ENCODE data around the gene ENTPD6.

ENTPD6 gene

DNA sequence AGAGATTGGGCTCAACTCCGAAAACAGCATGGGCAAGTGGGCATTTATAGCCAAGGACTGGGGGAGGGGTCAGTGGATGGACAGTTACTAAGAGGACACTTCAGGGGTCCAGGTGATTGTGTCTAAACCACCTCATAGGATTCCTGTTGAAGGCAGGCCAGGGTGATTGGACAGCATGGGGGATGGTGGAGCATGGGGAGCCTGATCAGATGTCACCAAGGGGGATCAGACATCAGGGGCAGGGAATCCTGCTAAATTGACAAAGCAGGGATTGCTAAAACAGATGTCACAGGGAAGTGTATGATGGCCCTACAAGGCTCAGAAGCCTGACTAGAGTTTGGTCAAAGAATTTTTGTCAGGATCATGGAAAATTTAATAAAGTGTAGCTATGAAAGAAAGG, 49.9 kb downstream of the ENTPD6 start:
- no peak for DNase-seq

DNA sequence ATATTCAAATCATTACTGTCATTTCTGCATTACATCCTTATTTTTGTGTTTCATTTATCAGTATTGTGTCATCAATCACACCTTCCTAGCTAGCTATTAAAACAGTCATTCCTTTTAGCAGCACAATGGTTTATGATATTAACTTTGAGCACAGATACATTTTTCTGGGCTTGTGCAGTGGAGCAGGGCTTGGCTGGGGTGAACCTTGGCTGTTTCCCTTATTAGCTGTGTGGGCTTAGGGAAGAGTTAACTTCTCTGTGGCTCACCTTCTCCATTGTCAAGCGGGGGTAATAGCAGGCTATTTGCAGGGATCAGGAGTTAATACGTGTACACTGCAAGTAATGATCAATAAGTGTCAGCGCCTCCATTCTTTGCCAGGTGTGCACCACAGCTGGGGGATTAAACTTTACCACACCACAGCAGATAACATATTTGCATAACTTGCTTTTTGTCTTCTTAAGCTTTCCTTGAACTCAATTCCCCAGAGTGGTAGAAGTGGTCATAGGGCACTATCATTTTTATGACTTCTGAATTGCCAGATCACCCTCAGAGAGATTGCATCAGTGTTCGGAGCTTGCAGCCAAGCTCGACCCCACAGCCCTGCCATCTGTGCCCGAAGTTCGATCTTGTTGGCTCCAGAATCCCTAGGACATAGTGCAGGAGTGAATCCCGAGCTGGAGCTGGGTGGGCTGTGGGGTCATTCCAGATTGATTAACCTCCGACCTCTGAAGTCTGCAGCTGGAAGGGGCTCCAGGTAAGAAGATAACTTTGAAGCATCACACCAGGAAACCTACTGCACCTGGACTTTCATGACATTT, 50.9 kb downstream of the ENTPD6 start:
- no peak for DNase-seq

DNA sequence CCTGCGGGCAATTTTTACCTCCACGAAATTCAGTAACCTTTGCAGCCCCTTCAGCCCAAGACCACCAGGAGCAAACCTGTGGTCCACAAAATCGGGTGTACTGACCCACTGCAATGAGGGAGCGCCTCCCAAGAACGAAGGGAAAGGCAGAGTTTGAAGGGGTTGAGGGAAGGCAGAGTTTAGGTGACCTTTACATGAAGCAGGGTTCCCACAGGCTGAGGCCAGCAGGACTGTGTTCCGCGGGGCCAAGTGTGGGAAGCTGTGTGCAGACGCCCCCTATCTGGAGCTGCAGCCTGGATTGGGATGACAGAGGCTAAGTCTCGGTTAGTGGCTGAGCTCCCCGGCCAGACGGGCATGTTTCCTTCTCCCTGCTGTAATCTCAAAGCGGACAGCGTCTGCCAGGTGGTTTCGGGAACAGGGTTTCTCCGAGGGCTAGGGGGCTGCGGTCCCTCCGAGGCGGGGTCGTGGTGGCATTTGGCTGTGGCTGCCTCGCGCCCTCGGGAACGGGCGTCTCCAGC, 51.5 kb downstream of the ENTPD6 start:
- peak; percentile 16 to 28 for DNase-seq

DNA sequence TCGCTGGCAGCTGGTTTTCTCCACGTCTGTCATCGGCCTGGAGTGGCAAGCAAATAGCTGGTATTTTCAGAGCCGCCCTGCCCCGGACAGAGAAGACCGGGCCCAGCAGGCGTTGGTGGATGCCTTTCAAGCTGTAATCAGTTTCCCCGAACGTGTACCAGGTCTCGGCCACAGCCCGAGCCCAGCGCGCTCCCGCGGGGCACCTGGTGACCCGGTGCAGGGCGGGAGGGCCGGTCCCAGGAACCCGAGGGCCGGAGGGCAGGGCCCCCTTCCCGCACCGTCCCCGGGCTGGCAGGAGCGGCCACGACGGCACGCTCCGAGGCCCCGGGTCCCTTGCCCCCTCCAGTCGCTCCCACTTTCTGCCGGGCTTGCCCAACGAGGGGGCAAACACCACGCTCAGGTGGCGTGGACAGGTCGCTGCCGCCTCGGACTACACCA, 52.0 kb downstream of the ENTPD6 start:
- DNase-seq, result no peak

DNA sequence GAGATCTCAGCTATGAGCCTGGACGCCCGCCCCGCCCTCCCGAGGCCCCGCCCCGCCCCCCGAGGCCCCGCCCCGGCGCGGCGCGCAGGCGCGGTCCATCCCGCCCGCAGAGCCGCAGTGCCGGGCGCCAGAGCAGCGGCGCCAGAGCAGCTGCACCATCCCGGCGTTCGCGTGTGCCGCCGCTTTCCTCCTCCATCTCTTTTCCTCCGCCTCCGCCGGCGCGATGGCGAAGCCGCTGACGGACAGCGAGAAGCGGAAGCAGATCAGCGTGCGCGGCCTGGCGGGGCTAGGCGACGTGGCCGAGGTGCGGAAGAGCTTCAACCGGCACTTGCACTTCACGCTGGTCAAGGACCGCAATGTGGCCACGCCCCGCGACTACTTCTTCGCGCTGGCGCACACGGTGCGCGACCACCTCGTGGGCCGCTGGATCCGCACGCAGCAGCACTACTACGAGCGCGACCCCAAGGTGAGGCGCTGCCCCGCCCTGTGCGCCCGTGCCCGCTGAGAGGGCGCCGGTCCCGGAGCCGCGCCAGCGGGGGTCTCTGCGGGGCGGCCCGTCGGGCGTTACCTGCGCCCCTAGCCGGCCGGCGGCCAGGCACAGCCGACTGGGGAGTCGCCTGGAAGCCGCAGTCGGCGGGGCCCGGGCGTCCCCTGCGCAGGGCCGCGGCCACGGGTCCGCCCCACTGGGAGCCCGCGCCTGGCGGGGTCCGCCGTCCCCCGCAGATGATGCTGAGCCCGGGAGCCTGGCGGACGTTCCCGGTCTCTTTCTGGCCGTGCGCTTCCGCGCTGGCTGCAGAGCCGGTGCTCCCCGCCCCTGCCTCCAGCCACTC, 52.7 kb downstream of the ENTPD6 start, which contains the start of gene PYGB:
TSS of gene PYGB (plus strand) at position 130 of the 830 bp plus-strand sequence. CDS start at position 224, 94 bp downstream.
- peak; percentile 56 to 75 for DNase-seq

DNA sequence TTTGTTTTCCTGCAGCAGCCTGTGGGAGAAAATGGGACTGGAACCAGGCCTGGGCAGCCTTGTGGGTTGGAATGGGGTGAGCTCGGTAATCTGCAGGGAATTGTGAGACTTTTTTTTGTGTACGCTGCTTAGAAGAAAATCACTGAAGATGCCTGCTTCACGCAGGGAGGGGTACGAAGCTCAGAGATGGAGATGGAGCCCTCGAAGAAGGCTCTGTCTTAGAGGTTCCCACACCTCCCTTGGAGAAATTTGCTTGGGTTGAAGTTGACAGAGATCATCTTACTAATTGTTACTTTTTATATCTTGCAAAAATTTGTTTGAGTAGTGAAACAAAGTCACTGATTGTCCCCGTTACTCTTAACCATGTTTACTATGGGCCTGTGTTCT, 53.3 kb downstream of the ENTPD6 start:
- DNase-seq, result no peak

DNA sequence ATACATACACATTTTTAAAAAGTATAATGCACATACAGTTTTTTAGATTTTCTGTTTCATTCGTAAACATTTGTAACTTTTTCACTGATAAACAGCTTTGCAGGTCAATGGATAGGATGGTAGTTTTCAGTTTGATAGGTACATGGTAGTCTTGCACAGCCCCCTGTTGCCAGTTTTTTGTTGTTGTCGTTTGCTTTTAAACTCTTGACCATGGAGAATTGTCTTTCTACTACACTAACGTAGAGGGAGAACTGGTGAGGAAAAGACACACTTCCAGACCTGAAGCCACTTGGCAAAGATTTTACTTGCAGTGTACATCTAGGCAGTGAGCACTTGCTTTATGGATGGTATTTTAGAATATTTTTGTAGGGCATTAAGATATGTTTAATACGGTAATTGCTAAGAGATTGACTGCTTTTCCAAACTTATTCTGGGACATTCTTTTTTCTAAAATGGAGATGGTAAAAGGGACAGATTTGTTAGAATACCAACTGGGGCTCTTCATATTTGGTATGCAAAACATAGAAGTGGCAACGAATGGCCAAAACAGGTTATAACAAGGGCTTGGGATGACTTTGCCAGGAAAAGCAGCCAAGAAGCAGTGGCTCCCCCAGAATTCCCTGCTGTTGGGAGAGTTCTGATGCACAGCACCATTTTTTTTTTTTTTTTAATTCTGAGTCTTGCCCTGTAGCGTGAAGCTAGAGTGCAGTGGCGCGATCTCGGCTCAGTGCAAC, 53.9 kb downstream of the ENTPD6 start:
- DNase-seq, result no peak

DNA sequence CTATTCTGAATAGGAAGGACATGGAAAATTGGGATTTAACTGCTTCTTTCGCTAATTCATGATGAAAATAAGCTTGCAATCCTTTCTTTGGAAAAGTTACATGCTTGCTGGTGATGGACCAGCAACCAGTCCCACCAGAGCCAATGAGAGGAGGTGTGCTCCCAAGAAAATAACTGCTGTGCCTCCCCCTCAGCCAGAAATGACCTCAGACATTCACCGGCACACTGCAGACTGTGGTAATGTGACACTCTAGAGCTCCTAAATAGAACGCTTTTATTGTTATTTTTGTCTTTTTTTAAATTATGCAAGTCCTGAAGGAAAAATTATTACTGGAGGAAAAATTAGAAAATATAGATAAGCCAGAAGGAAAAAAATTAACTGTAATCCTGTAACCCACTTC, 55.0 kb downstream of the ENTPD6 start:
- no peak for DNase-seq

DNA sequence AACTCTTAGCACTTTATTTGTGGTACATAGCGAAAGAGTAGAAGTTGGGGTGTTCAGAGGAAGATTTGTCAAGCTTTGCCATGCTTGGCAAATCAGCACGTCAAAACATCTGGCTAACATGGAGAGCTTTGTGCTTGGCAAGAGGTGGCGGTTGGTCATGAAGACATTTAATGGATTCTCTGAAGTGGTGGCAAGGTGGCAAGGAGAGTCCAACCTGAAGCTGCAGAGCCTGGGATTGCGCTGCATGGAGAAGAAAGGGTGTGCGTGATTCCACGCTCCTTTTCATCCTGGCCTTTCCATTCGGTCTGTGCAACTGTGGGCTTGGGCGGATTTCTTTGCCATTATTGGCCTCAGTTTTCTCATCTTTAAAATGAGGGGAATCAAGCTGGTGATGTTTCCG, 55.5 kb downstream of the ENTPD6 start:
- DNase-seq, result no peak

DNA sequence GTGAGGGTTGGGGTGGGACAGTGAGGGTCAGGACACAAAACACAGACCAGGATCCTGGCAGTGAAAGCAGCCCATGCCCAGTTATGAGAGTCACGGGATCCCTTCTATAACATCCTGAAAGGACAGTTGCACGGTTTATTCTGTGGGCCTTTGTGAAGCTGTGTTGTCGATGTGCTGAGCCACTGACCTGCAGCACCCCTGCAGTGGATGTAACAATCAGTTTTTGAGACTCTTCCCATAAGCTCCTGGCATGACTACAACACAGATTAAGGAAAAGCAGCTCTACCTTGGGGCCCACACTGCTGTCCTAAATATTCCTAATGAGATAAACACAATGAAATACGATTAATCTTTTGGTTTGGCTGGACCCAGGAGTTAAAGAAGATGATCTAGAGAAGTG, 56.0 kb downstream of the ENTPD6 start:
- DNase-seq, result no peak

DNA sequence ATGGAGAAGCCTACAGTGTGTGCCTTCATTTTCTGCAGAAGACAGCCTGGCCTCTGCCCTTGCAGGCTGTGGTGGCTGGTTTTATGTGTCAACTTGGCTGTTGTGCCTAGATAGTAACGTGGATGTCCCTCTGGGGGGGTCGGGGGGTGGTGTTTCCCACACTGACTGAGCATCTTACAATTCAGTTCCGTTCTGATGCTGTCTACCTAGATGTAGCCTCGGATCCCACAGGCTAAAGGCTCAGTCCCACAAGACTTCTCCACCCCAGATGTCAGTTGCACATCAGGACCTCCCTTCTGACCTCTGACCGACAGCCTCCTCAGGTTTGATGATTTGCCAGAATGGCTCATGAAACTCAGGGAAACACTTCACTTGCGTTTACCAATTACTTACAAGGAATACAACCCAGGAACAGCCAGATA, 56.7 kb downstream of the ENTPD6 start:
- no peak for DNase-seq

DNA sequence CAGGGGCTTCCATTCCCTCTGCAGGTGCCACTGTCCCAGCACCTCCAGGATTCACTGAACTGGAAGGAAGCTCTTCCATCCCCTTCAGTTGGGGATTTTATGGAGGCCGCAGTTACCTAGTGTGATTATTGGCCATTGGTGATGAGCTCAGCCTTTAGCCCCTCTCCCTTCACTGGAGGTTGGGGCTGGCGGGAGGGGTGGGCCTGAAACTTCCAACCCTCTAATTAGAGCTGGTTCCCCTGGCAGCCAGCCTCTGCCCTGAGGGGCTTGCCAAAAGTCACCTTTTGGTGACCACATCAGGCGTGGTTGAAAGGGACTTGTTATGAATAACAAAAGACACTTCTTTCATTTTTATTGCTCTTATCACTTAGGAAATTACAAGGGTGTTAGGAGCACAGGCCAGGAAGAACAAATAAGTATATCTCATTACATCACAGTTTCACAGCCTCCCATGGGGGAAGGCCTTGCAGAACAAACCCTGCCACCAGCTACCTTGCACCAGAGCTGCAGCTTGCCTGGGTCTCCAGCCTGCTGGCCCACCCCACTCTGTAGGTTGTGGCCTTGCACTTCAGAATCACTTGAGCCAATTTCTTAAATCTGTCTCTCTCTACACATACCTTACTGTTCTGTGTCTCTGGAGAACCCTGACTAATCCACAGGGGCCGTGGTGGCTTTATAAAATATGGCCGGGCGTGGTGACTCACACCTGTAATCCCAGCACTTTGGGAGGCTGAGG, 57.3 kb downstream of the ENTPD6 start:
- no peak for DNase-seq

DNA sequence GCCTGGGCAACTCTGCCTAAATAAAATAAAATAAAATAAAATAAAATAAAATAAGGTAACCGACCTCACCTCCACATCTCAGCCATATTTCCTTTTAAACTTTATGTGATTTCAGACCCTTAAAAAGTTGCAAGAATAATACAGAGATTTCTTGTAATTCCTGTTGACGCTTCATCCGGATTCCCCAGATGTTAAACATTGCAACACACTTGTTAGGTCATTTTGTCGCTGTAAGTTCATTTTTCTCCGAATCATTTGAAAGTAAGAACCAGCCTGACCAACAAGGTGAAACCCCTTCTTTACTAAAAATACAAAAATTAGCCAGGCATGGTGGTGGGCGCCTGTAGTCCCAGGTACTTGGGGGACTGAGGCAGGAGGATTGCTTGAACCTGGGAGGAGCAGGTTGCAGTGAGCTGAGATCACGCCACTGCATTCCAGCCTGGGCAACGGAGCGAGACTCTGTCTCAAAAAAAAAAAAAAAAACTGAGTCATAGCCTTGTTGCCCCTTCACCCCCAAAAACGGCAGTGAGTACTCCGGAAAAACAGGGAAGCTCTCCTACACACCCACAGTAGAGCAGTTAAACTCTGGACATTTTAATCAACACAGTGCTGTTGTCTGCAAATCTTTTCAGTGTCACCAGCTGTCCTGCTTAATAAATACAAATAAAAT, 58.2 kb downstream of the ENTPD6 start:
- DNase-seq, result no peak

DNA sequence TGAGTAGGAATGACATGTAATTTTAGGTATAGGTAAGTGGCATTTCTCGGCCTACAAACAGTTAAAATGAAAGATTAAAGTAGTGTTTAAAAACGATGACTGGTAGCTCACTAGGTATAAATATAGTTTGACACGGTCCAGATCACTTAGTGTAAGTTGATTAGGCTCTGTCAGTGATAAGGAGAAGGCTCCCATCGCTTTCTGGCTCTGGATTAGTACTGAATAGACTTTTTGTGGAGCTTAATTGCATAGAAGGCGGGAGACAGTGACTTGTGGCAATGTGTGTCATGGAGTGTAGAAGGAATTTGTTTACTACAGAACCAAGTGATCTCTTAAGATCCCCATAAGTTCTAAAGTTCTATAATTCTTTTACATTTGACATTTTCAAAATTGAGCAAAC, 59.1 kb downstream of the ENTPD6 start:
- DNase-seq, result no peak

DNA sequence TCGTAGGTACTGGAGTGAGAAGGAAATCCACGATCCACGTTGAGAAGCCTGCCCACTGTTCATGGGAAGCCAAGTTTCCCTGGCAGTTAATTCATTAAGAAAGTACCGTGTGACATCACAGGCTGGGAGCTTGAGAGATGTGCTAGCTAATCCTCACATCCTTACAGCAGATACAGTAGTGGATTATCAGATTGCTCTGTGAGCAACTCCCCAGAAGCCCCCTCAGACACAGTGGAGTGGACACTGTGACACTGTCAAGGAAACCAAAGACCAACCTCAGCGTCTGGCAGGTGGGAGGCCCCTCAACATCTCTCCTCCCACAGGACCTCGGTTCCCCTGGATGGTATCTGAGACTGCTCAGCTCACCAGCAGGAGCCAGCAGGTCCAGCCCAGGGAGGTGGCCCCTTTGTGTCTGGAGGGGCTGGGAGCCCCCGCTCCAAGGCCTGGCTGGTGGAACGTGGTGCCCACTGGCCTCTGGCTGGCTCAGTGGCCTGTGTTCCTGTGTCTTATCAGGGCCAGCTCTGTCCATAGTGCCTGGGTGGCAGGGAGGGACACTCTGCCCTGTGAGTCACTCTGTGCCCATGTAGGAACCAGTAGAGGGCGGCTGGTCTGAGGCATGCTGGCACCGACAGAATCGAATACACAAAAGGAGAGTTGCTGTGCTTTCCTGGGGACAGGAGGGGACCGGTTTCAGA, 59.6 kb downstream of the ENTPD6 start:
- no peak for DNase-seq

DNA sequence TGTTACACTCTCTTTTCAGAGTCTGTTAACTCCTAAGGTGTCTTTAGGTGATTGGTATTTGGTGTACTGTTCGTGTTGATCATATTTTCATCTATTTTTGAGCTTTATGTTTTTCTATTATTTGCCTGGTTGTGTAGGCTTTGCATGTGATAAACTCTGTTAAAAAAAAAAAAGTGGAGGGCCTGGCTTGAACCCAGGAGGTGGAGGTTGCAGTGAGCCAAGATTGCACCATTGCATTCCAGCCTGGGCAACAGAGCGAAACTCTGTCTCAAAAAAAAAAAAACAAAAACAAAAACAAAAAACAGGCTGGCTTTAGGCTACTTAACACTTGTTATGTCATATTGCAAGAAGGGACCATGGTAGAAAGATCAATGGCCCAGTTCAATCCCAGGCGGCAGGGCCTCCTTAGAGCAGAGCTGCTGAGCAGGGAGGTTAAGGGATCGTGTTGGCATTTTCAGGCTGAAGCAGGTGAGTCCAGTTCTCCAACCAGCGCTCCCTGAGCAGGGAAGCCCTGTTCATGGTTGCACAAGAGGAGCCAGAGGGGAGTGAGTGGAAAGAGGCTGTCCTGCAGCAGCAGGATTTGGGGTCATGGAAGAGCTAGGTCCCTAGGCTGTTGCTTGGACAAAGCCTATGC, 60.8 kb downstream of the ENTPD6 start:
- no peak for DNase-seq

DNA sequence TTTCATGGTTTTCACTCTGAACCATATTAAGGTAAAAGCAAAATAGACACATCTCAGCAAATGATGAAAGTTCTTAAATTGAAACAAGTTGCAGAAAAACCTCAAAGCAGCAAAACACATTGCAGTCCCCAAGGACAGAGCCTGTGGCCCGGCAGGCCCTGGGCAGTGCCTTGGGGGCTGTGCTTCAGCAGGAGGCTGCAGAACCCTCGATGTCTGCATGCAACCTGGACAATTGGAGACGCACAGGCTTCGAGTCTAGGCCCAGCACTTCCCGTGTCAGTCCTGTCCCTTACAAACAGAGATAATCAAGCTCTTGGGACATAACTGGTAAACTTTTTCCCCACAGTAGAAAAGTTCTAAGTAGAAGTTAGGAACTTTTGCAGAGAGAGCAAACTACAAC, 61.6 kb downstream of the ENTPD6 start:
- DNase-seq, result no peak

DNA sequence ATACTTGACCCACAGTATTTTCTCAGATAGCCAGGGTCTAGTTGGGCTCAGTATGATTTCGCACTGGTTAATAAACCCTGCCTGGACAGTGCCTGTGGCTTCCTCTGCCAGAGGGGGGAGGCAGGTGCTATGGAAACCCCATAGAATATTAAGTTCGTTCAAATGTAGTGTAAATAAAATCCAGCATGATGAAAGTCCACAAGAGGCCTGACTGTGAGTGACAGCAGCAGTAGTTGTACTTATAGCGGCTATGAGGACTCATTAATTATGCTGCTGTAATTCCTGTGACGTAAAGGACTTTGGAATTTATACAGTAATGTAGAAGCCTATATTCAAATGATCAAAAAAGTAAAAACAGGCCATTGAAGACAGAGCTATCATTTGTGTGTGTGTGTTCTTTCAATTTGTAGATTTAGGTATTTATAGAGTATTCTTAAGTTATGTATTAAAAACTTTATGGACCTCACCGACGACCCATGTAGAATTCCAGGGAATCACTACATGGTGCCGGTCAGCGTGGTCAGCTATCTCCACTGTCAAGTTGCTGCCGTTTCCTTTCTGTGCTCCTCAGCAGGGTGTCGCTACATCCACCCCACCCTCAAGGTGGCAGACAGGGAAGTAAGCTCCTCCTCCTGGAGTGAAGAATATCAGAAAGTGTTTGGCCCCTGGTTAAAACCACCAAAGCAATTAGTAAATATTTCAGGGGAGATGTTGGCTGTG, 62.4 kb downstream of the ENTPD6 start:
- DNase-seq, result no peak

DNA sequence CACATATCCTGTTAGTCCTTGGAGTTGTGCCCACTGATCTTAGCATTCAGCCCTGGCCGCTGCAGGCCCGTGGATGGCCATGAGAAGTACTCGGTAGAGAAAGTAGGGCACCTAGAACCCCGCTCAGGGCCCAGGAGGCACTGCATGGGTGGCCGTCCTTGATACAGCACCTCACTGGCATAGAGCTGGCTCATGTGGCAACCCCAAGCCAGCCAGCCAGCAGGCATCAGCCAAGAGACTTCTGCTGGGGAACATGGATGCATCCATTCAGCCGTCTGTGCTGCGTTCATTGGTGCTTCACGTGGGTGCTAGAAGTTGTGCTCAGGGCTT, 62.9 kb downstream of the ENTPD6 start:
- no peak for DNase-seq

DNA sequence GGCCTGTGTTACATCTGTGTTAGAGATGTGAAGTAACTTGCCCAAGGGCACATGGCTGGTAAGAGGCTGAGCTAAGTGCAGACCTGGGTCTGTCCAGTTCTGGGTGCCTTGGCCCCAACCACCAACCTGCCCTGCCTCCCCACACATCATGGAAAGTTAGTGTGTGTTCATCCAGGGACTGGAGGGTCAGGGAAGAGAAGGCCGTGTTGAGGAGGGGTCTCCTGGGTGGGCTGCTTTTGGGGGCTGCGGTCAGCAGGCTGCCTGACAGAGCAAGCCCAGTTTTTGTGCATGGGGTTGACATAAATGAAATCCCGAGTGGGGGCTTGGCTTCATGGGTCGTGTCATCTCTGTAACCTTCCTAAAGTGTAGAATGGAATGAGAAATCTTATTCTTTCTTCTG, 63.3 kb downstream of the ENTPD6 start:
- DNase-seq, result no peak

All from AML-193 (cell line).